ENCODE data around the gene C14orf180. TPM values are rescaled to one million over a fixed set of nuclear protein-coding genes. Genes with fewer than 3 reads are reported as not detected.
A peak's percentile ranks its signal among the peaks of the same experiment; 100 is the strongest.

Gene C14orf180
- total and polyA plus RNA-seq, 2 donors from 2014 or later, result 2.1 to 3.1 TPM

DNA sequence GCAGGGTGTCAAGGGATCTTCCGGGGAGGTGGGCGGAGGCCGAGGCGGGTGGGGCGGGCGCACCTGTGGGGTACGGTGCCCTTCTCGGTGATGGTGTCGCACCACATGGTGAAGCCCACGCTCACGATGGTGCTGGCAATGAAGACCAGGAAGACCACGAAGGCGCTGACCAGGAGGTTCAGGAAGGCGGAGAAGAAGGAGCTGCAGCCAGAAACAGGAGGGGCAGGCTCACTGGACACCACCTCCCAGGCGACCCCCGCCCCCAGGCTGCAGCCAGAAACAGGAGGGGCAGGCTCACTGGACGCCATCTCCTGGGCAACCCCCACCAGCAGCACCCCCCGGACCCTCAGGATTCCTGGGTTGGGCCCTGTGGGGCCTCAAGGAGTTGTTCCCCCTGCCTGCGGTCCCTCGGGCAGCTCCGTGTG, 17.4 kb downstream of the C14orf180 start:
- FAIRE-seq (no peak), DNase-seq (peak in 2 of 5 donors; percentile 41 to 58)
- no peak overlapping the region for H3K27ac ChIP-seq (ENCODE audit: low read depth in 2 of 2, low read length in 2 of 2)
- H3K36me3 ChIP-seq (ENCODE audit: control insufficient read depth in 2 of 3, insufficient read depth in 3 of 3, low read length in 3 of 3), result no peaks in the 10 kb centered on the region
- TF ChIP-seq, protein P1, sequence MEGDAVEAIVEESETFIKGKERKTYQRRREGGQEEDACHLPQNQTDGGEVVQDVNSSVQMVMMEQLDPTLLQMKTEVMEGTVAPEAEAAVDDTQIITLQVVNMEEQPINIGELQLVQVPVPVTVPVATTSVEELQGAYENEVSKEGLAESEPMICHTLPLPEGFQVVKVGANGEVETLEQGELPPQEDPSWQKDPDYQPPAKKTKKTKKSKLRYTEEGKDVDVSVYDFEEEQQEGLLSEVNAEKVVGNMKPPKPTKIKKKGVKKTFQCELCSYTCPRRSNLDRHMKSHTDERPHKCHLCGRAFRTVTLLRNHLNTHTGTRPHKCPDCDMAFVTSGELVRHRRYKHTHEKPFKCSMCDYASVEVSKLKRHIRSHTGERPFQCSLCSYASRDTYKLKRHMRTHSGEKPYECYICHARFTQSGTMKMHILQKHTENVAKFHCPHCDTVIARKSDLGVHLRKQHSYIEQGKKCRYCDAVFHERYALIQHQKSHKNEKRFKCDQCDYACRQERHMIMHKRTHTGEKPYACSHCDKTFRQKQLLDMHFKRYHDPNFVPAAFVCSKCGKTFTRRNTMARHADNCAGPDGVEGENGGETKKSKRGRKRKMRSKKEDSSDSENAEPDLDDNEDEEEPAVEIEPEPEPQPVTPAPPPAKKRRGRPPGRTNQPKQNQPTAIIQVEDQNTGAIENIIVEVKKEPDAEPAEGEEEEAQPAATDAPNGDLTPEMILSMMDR (IDR thresholded peaks at IDR 0.05; ENCODE audit: borderline replicate concordance, extremely low read depth, insufficient read depth), result no peak
- intact Hi-C loops (cut with DNase I), result no loop called here
- H3K9me3 ChIP-seq (ENCODE audit: control insufficient read depth in 2 of 3, insufficient read depth in 1 of 3, low read length in 3 of 3), result no peaks in the 10 kb centered on the region
- no peak overlapping the region for H3K9ac ChIP-seq (ENCODE audit: low read length in 3 of 3)
- no peaks in the 10 kb centered on the region for H3K27me3 ChIP-seq (ENCODE audit: control insufficient read depth, insufficient read depth, low read length)
- H3K4me3 ChIP-seq (ENCODE audit: low read length in 3 of 3), result no peak overlapping the region
- H3K4me1 ChIP-seq (ENCODE audit: control insufficient read depth in 2 of 3, insufficient read depth in 2 of 3, low read depth in 1 of 3, low read length in 3 of 3), result no peaks in the 10 kb centered on the region

- Histone ChIP-seq H3K36me3 (ENCODE audit: control insufficient read depth in 2 of 3, insufficient read depth in 3 of 3, low read length in 3 of 3) (no peaks in the 10 kb centered on the region), H3K4me3 (ENCODE audit: low read length in 3 of 3) (no peak overlapping the region), H3K9me3 (ENCODE audit: control insufficient read depth in 2 of 3, insufficient read depth in 1 of 3, low read length in 3 of 3) (no peaks in the 10 kb centered on the region), H3K9ac (ENCODE audit: low read length in 3 of 3) (no peak overlapping the region), H3K27me3 (ENCODE audit: control insufficient read depth, insufficient read depth, low read length) (no peaks in the 10 kb centered on the region), H3K4me1 (ENCODE audit: control insufficient read depth in 2 of 3, insufficient read depth in 2 of 3, low read depth in 1 of 3, low read length in 3 of 3) (no peaks in the 10 kb centered on the region), H3K27ac (ENCODE audit: low read depth in 2 of 2, low read length in 2 of 2) (no peak overlapping the region)
- FAIRE-seq (no peak), DNase-seq (peak in 1 of 5 donors; percentile 36)
- TF ChIP-seq, protein P1 (IDR thresholded peaks at IDR 0.05; ENCODE audit: borderline replicate concordance, extremely low read depth, insufficient read depth), result no peak
- intact Hi-C loops (cut with DNase I), result no loop called here
Observed at GRCh38 chr14:104597576-104597975, 18.0 kb downstream of the C14orf180 start.

DNA sequence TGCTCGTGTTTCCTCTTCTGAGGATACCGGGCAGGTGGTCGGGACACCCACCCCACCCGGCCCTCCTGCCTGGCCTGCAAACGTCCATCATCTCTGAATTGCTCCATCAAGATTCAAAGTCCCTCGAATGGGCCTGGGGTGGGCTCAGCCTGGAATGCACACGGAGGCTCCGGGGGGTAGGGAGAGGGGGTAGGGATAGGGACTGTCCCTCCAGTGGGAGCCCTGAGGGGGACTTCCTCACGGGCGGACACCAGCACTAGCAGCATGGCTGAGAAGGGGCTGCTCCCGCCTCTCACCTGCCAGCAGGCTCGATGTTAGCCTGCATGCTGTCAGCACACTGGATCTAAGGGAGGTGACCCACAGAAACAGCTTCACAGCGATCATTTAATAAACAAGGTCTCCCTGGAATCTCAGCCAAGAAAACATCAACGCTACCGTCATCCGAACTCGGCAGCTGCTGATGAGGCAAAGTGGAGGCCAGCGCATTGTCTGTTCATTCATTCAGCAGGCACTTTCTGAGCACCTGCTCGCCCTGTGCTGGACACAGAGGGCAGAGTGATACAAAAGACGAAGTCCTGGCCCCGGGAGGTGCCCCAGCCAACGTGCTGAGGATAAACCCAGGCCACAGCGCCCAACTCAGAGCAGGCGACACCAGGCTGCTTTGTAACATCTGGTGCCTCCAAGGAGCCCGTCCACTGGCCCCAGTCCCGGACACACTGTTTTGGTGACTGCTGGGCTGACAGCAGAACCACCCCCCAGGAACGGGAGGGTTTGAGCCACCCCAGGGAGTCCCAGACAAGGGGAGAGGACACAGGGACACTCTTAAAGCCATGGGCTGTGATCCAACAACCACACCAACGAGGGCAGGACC, 18.7 kb downstream of the C14orf180 start:
- DNase-seq (no peak), FAIRE-seq (no peak)
- Histone ChIP-seq H3K36me3 (ENCODE audit: control insufficient read depth in 2 of 3, insufficient read depth in 3 of 3, low read length in 3 of 3) (no peaks in the 10 kb centered on the region), H3K9me3 (ENCODE audit: control insufficient read depth in 2 of 3, insufficient read depth in 1 of 3, low read length in 3 of 3) (no peaks in the 10 kb centered on the region), H3K9ac (ENCODE audit: low read length in 3 of 3) (no peak overlapping the region), H3K27ac (ENCODE audit: low read depth in 2 of 2, low read length in 2 of 2) (no peak overlapping the region), H3K27me3 (ENCODE audit: control insufficient read depth, insufficient read depth, low read length) (no peaks in the 10 kb centered on the region), H3K4me1 (ENCODE audit: control insufficient read depth in 2 of 3, insufficient read depth in 2 of 3, low read depth in 1 of 3, low read length in 3 of 3) (no peaks in the 10 kb centered on the region), H3K4me3 (ENCODE audit: low read length in 3 of 3) (no peak overlapping the region)
- intact Hi-C loops (cut with DNase I), result no loop called here
- TF ChIP-seq, protein P1 (IDR thresholded peaks at IDR 0.05; ENCODE audit: borderline replicate concordance, extremely low read depth, insufficient read depth), result no peak
